ENCODE measurements around the gene GUCY1B1. TPM values are rescaled to one million over a fixed set of nuclear protein-coding genes. Genes with fewer than 3 reads are reported as not detected.

Gene GUCY1B1
- total RNA-seq, 2 donors from 2014 or later: 0.11 TPM; not detected in 1

DNA sequence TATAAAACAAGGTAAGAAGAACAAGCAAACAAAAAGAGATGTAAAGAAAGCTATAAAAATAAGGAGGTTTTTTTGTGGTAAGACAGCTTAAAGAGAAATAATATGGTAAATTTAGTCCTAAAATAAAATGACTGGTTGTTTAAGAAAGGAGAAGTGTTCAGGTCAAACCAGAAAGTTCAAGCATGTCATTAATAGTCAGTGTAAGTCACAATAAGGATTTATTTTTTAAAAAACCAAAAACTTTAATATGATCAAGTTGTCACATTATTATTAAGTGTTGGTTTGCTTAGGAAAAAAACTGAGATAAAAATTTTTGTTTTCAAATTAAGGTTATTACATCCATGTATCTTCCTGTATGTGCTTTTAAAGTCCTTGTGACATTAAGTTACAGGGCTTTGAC is 88.1 kb downstream of the GUCY1B1 start:
- Mint-ChIP-seq H3K27me3 (no peaks in the 10 kb centered on the region), H3K27ac (no peak overlapping the region), H3K4me3 (no peak overlapping the region), H3K4me1 (no peaks in the 10 kb centered on the region), H3K36me3 (ENCODE audit: low read depth) (no peaks in the 10 kb centered on the region), H3K9me3 (no peaks in the 10 kb centered on the region)
- ATAC-seq (replicated peaks): no peak

DNA sequence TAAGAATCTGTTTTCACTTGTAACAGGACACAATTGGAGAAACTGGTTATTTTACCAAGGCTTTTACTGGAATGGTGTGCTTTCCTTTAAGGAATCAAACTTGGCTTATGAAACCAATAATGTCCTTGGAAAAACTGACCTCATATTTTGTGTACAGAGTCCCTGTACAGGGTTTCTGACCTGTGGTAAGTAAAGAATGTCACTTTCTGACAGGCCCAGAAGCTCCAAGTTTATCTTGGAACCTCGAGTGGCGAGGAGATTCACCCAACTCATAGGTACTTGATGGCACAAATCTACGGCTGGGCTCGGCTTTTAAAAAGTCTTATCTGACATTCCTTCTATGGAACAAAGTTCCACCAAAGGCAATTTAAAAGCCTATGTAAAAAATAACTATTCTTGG is 90.2 kb downstream of the GUCY1B1 start:
- no peak for ATAC-seq (replicated peaks)
- no peaks in the 10 kb centered on the region for H3K36me3 Mint-ChIP-seq (ENCODE audit: low read depth)
- no peak overlapping the region for H3K27ac Mint-ChIP-seq
- no peak overlapping the region for H3K4me3 Mint-ChIP-seq
- H3K4me1 Mint-ChIP-seq: no peaks in the 10 kb centered on the region
- no peaks in the 10 kb centered on the region for H3K27me3 Mint-ChIP-seq
- no peaks in the 10 kb centered on the region for H3K9me3 Mint-ChIP-seq

DNA sequence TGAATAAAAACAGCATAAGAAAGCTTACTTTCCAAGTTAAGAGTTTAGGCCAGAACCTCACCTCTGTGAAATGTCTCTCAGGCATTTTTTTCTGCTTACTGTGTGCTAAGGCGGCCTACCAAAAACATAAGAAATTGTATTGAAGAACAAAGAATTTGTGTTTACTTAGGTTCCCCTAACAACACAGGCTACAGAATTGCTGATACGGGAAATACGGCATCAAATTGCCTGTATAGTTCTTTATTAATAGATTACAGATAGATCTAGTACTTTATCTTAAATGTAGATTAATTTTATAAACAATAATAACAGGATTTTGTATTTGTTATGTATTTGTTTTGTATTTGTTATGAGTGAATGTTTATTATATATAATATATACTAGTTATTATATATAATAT is 94.4 kb downstream of the GUCY1B1 start:
- Mint-ChIP-seq H3K36me3 (ENCODE audit: low read depth) (no peaks in the 10 kb centered on the region), H3K4me1 (no peaks in the 10 kb centered on the region), H3K27me3 (no peaks in the 10 kb centered on the region), H3K4me3 (no peak overlapping the region), H3K9me3 (no peaks in the 10 kb centered on the region), H3K27ac (no peak overlapping the region)
- no peak for ATAC-seq (replicated peaks)

DNA sequence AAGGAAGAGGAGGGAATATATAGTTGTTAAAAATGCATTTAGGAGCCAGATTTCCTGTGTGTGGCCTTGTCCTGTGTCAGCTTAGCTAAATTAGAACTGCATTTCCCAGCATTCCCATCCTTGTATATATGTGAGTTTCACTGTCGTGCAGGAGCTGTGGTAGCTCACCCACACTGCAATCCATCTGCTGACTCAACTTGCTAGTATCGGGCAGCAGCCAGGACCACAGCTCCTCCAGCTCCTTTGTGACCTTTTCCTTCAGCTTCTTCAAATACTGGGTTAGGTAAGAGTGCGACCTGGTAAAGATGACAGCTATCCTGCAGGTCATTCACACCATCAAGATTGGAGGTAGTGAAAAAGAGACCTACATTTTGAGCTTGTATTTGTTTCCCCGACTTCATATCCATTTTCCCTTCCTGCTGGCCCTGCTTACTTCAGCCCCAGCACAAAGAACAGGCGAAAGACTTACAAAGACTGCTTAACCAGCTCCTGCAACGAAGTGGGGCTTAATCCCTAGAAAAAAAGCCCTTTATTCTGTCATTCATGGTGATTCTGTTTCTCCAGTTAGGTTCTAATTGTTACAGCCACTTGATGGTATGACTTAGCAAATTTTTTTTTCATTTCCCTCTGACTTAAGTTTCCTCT is 95.9 kb downstream of the GUCY1B1 start:
- Mint-ChIP-seq H3K36me3 (ENCODE audit: low read depth) (no peaks in the 10 kb centered on the region), H3K9me3 (no peaks in the 10 kb centered on the region), H3K27me3 (peaks cover 5% of the 10 kb centered on the region), H3K4me3 (no peak overlapping the region), H3K27ac (no peak overlapping the region), H3K4me1 (no peaks in the 10 kb centered on the region)
- no peak for ATAC-seq (replicated peaks)

DNA sequence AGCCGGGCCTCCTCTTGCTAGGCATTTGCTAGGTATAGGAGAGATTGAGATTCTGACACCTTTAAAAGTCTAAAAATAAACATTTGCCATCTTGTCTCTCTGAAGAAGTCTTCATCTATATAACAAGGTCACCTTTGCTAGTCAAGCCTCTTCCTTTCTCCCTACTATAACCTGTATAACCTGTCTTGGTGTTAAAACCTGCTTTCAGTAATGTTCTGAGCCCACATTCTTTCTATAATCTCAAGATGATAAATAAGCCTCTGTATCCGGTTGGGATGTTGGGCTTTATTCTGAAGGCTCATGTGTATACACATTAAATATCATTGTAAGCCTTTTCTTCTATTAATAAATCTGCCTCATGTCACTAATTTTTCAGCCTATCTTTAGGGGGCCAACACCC is 97.1 kb downstream of the GUCY1B1 start:
- Mint-ChIP-seq H3K4me1 (no peaks in the 10 kb centered on the region), H3K27me3 (peaks cover 5% of the 10 kb centered on the region), H3K36me3 (ENCODE audit: low read depth) (no peaks in the 10 kb centered on the region), H3K27ac (no peak overlapping the region), H3K4me3 (no peak overlapping the region), H3K9me3 (no peaks in the 10 kb centered on the region)
- no peak for ATAC-seq (replicated peaks)

Other genes starting within 250 kb of the GUCY1B1 start
- gene GUCY1A1, start 92.2 kb upstream of the GUCY1B1 start, total RNA-seq: not detected
- not detected for gene ASIC5, start 107.3 kb downstream of the GUCY1B1 start, total RNA-seq
- gene TDO2, start 144.7 kb downstream of the GUCY1B1 start, total RNA-seq: not detected
- gene CTSO, start 194.8 kb downstream of the GUCY1B1 start, total RNA-seq: 1 to 10 TPM; 1.9 to 2.7 TPM